CD1c-positive myeloid dendritic cell (primary cell): ENCODE results near the gene ATXN1.

Experiments used
- DNase-seq: peaks from one replicate; pipeline ENCODE4 v3.0.0-alpha.2; 2016; ENCODE audit errors: extremely low spot score

ATXN1 gene

GRCh38 chr6:16331384-16332174 is 429.7 kb downstream of the ATXN1 start:
- DNase-seq: peak; percentile 77

GRCh38 chr6:16329233-16329632 is 432.0 kb downstream of the ATXN1 start:
- no peak for DNase-seq

DNA sequence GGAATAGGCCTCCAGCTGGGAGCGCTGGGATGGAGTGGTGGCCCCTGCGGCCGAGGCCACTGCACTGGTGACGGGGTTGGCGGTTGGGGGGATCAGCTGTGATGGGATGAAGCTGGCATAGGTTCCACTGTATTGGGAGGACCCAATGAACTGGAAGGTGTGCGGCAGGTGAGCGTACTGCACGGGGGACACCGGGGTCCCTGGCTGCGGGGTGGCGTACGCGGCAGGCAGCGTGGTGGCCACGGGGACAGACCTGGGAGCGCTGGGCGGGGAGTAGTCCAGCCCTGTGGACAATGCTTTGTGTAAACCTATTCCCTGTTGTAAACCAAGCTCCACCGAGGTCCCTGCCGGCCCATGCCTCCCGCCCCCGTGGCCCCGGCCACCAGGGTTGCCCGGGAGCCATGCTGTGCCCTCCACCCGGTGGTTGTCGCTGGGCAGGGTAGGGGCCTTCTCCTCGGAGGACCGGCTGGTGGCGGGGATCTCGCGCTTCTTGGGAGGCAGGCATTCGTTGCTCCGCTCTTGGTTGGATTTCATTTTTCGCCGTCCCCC is 433.4 kb downstream of the ATXN1 start:
- DNase-seq: no peak

- DNase-seq: no peak
These were observed 434.1 kb downstream of the ATXN1 start for GRCh38 chr6:16326971-16327776.

DNA sequence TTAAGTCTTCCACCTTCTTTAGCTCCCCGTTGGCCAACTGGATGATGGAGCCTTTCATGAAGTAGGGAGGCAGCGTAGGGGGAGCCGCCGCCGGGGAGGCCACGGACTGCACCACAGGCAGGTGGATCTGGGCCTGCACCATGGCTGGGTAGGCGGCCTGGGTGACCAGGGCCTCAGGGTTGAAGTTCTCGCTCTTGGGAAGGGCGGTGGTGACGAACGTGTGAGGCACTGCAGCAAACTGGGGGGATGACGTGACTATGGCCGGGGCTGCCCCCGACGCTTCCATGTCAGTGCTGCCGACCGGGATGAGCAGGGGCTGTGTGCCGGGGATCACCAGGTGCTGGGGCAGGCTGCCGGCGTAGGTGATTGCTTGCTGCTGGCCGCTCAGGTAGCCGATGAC is 434.7 kb downstream of the ATXN1 start:
- no peak for DNase-seq

DNA sequence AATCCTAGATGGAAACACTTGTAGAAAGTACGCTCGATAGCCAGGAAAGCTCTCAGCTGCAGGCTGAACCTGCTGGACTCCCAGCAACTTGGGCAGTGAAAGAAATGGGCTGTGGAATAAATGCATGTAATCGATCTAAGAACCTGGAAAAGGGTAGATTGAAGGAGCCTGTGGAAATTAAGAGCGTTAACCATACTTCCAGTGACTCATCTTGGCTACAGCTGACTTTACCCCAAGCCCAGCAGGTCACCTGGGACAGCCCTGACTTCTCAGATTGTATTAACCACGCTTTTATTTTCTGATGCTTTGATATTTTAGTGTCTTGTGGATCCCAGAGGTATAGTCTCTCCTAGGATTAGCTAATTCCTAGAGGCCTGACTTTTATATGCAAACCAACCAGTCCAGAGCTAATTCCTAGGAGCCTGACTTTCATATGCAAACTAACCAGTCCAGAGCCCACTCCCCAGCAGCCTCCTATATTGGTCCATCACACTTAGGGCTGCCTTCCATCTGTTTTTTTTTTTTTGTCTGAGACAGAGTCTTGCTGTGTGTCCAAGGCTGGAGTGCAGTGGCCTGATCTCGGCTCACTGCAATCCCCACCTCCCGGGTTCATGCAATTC is 436.5 kb downstream of the ATXN1 start:
- no peak for DNase-seq

DNA sequence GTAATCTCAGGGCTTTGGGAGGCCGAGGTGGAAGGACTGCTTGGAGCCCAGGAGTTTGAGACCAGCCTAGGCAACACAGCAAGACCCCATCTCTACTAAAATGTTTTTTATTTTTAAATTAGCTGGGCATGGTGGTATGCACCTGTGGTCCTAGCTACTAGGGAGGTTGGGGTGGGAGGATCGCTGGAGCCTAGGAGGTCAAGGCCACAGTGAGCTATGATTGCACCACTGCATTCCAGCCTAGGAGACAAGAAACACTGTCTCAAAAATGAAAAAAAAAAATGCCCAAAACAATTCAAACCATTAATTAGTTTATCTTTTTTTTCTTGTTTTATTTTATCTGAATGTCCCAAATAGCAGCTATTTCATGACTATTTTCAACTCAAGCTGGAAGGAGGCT is 437.1 kb downstream of the ATXN1 start:
- no peak for DNase-seq

GRCh38 chr6:16322666-16323312 is 438.5 kb downstream of the ATXN1 start:
- DNase-seq: peak; percentile 77

- DNase-seq: no peak
These were observed 439.4 kb downstream of the ATXN1 start for GRCh38 chr6:16321826-16322225.

DNA sequence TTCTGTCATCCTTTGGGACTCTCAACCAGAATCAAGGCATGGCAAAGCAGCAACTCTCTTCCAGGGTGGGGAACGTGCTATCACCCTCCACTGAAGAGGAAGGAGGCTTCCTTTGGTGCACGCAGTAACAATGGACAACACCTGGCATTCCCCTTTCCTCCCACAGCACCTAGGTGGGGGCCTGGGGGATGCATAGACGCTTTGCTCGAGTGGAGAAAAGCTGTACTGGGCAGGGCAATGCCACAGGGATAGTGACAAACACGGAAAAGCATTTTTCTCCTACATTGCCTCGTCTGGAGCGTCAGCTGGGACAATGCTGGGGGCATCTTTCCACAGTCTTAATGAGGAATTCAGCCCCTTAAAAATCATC is 439.9 kb downstream of the ATXN1 start:
- no peak for DNase-seq

GRCh38 chr6:16320533-16321340 is 440.5 kb downstream of the ATXN1 start:
- peak; percentile 32 for DNase-seq

GRCh38 chr6:16319813-16320532 is 441.3 kb downstream of the ATXN1 start:
- peak; percentile 71 for DNase-seq

GRCh38 chr6:16318953-16319720 is 442.1 kb downstream of the ATXN1 start:
- no peak for DNase-seq

DNA sequence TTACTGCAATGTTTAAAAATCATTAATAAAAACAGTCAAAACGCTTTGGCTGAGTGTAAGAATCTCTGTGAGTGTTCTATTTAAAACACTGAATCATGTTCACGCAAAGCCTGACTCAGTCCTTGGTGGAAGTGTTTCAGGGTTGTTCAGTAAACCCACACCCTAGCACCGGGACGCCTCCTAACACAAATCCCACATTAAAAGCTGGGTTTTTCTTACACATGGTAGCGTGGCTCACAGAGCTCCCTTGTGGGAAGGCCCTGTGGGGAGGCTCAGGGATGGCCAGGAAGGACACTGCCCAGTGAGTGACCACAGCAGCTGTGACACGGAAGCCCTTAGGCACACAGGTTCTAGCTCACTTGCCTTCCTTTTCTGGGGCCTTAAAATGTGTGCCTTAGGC is 442.7 kb downstream of the ATXN1 start:
- DNase-seq: peak; percentile 13

DNA sequence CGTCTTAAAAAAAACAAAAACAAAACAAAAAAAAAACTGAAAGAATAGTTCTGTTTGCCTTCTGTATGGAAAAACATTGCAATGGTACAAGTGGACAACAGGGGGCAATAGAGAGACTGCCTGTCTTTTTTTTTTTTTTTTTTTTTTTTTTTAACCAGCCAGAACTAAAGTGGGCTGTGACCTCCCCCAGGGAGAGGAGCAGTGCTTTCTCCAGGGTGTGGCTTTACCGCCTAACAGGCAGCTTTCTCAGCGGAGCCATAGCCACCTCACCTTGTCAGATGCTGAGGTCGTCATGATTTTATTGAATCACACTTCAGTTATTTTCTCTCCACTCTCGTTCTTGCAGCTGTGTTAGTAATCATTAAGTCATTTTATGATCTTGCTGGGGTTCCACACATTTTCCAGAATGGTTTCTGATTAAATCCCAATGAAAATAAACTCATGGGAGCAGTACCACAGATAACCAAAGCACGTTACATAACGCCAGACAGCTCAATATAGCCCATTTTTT is 444.5 kb downstream of the ATXN1 start:
- DNase-seq: peak; percentile 46

GRCh38 chr6:16314296-16314695 is 447.0 kb downstream of the ATXN1 start:
- no peak for DNase-seq

DNA sequence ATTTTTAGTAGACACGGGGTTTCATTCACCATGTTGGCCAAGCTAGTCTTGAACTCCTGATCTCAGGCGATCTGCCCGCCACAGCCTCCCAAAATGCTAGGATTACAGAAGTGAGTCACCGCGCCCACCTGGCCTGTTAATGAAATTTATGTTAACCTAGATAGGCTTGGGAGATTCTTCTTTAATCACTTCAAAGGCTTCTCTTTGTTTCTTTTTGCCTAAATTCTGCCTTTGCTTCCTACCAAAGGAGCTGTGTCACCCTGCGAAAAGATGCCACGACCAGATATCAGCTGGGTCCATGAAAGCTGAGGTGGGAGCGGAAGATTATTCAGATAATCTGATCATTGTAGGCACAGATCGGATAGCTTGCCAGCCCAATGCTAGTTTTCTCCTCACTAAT is 447.5 kb downstream of the ATXN1 start:
- no peak for DNase-seq

DNA sequence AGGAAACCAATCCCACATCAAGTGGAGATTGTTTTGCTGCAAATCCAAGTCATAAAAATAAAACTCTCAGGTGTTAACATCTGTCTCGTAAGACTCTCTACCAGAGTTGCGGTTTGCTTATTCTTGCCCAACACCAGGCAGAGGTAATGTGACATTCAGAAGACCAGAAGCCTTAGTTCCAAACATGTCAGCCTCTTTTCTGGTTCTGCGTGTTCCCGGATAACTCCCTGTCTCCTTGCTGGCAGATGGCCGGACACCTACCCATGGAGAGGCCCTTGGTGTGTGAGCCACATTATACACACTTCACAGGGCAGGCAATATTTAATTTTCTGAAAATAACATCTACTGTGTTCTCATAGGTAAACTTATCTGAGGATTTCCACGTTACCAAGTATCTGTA is 449.5 kb downstream of the ATXN1 start:
- no peak for DNase-seq

GRCh38 chr6:16306334-16306733 is 454.9 kb downstream of the ATXN1 start:
- no peak for DNase-seq
